ENCODE measurements around the gene NCMAP. TPM values are rescaled to one million over a fixed set of nuclear protein-coding genes. Genes with fewer than 3 reads are reported as not detected.
A peak's percentile ranks its signal among the peaks of the same experiment; 100 is the strongest.

Gene NCMAP
- polyA plus RNA-seq, 1 of the 3 experiments (the other 2 are of a cell fraction) = not detected

GRCh38 chr1:24558902-24559791, 3.3 kb downstream of the NCMAP start:
- peak; percentile 88 for DNase-seq
- Histone ChIP-seq H3K4me3 (ENCODE audit: low read depth in 2 of 2, low read length in 1 of 2) (no peak overlapping the region), H3K4me1 (ENCODE audit: control insufficient read depth in 1 of 2, insufficient read depth in 2 of 2, low read depth in 1 of 2, low read length in 1 of 2) (peaks cover 8 to 19% of the 10 kb centered on the region in 2 experiments; a peak in 1 of 4 replicates), H3K79me2 (ENCODE audit: insufficient read depth) (no peaks in the 10 kb centered on the region), H3K9me2 (no peaks in the 10 kb centered on the region), H3F3A (replicated peaks; ENCODE audit: insufficient read depth) (peaks cover 8% of the 10 kb centered on the region), H4K20me1 (ENCODE audit: insufficient read depth) (no peaks in the 10 kb centered on the region), H3K27ac (ENCODE audit: low read depth in 2 of 2, low read length in 1 of 2) (0 out of 4 replicates have a peak overlapping the region, but pooled peaks of 1 of the 2 experiments have one; percentile 7), H2AFZ (ENCODE audit: low read depth) (no peak overlapping the region; the same call in 1 of the 2 replicates), H3K9me3 (no peaks in the 10 kb centered on the region), H3K4me2 (peak overlapping the region; percentile 46), H3K36me3 (replicated peaks in 1 of 2; ENCODE audit: control insufficient read depth in 1 of 2, insufficient read depth in 2 of 2, low read length in 1 of 2) (no peaks in the 10 kb centered on the region), H3K27me3 (ENCODE audit: insufficient read depth) (peaks cover 7% of the 10 kb centered on the region; the same call in 1 of the 2 replicates), H3K9ac (no peak overlapping the region)
- WGBS (ENCODE audit: low lambda C conversion rate) = 34% methylated on average over 11 of the region's 12 CpGs
- CTCF ChIA-PET = interaction anchor here (0.8 to 1.3 kb wide), 3 partner anchors 12 to 17 kb away, joined by 3 to 4 read pairs (median 4); no protein-coding TSS in a partner anchor
- POLR2A ChIA-PET = no interaction called here
- TF ChIP-seq USF2 (IDR thresholded peaks at IDR 0.05; ENCODE audit: borderline replicate concordance, low read depth, low read length) = no peak
- no peak for TF ChIP-seq GABPA (IDR thresholded peaks at IDR 0.05; ENCODE audit: low read depth)
- no peak for TF ChIP-seq SMC3 (IDR thresholded peaks at IDR 0.05; ENCODE audit: low read depth, low read length)
- 0 out of 2 replicates have a peak, but pooled peaks have one; percentile 14 for TF ChIP-seq SIN3A (IDR thresholded peaks at IDR 0.05; ENCODE audit: borderline replicate concordance, low read depth, low read length)
- TF ChIP-seq GATA2 (CRISPR knock-in tag; IDR thresholded peaks at IDR 0.05) = peak; percentile 94
- no peak for TF ChIP-seq RAD21 (IDR thresholded peaks at IDR 0.05; ENCODE audit: low read length)
- TF ChIP-seq MXI1 (IDR thresholded peaks at IDR 0.05; ENCODE audit: low read depth, low read length) = no peak
- TF ChIP-seq, protein P1, sequence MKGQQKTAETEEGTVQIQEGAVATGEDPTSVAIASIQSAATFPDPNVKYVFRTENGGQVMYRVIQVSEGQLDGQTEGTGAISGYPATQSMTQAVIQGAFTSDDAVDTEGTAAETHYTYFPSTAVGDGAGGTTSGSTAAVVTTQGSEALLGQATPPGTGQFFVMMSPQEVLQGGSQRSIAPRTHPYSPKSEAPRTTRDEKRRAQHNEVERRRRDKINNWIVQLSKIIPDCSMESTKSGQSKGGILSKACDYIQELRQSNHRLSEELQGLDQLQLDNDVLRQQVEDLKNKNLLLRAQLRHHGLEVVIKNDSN (IDR thresholded peaks at IDR 0.05; ENCODE audit: borderline replicate concordance, low read depth) = no peak
- peak; percentile 64 for TF ChIP-seq TCF12 (IDR thresholded peaks at IDR 0.05)
- no peak for TF ChIP-seq JUND (IDR thresholded peaks at IDR 0.05)
- peak; percentile 54; the same call in 1 of the 2 replicates for TF ChIP-seq ELF1 (IDR thresholded peaks at IDR 0.05)
- no peak; the same call in 1 of the 2 replicates for TF ChIP-seq RXRA (IDR thresholded peaks at IDR 0.05; ENCODE audit: borderline replicate concordance, low read depth)
- no peak for TF ChIP-seq NRF1 (IDR thresholded peaks at IDR 0.05; ENCODE audit: low read depth, low read length)
- no peak for TF ChIP-seq TAF1 (IDR thresholded peaks at IDR 0.05; ENCODE audit: borderline replicate concordance, low read depth, low read length)
- peak; percentile 84 for TF ChIP-seq RCOR1 (IDR thresholded peaks at IDR 0.05; ENCODE audit: low read length)
- peak; percentile 60; the same call in 1 of the 2 replicates for TF ChIP-seq PBX3 (IDR thresholded peaks at IDR 0.05)
- no peak for TF ChIP-seq FOXM1 (IDR thresholded peaks at IDR 0.05; ENCODE audit: low read depth)
- peak; percentile 45 for TF ChIP-seq CHD2 (IDR thresholded peaks at IDR 0.05; ENCODE audit: low read length, partially characterized antibody)
- TF ChIP-seq RFX5 (IDR thresholded peaks at IDR 0.05; ENCODE audit: low read length) = no peak
- peak; percentile 72 for TF ChIP-seq REST (IDR thresholded peaks at IDR 0.05; ENCODE audit: low read depth, low read length)
- TF ChIP-seq MEF2A (IDR thresholded peaks at IDR 0.05; ENCODE audit: borderline replicate concordance, low read depth) = no peak
- peak; percentile 41; the same call in 1 of the 2 replicates for TF ChIP-seq FOXJ3 (CRISPR knock-in tag; IDR thresholded peaks at IDR 0.05)
- TF ChIP-seq YY1 (IDR thresholded peaks at IDR 0.05; ENCODE audit: low read depth) = no peak
- TF ChIP-seq, protein P2, sequence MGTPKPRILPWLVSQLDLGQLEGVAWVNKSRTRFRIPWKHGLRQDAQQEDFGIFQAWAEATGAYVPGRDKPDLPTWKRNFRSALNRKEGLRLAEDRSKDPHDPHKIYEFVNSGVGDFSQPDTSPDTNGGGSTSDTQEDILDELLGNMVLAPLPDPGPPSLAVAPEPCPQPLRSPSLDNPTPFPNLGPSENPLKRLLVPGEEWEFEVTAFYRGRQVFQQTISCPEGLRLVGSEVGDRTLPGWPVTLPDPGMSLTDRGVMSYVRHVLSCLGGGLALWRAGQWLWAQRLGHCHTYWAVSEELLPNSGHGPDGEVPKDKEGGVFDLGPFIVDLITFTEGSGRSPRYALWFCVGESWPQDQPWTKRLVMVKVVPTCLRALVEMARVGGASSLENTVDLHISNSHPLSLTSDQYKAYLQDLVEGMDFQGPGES (IDR thresholded peaks at IDR 0.05; ENCODE audit: low read depth, low read length) = no peak
- TF ChIP-seq NFIC (IDR thresholded peaks at IDR 0.05; ENCODE audit: borderline replicate concordance) = peak; percentile 87
- TF ChIP-seq MAX (IDR thresholded peaks at IDR 0.05; ENCODE audit: low read depth) = no peak

Measured in SK-N-SH (cell line).